Loucy (cell line): Measurements from ENCODE around the gene AGAP1.

Source experiments
- EZH2phosphoT487 ChIP-seq: fragments of 200-600 bp; IDR thresholded peaks from 2 replicates; pipeline ENCODE4 v1.6.1; 2018; ENCODE audit warnings: antibody characterized with exemption, mild to moderate bottlenecking, moderate library complexity, borderline replicate concordance
- TF ChIP-seq, protein P1 (sequence below): fragments of 200-600 bp; sonication (generic); conservative IDR thresholded peaks from 2 replicates; pipeline ENCODE4 v1.5.1; 2014; ENCODE audit warnings: mild to moderate bottlenecking, antibody characterized with exemption, low read length

DNA sequence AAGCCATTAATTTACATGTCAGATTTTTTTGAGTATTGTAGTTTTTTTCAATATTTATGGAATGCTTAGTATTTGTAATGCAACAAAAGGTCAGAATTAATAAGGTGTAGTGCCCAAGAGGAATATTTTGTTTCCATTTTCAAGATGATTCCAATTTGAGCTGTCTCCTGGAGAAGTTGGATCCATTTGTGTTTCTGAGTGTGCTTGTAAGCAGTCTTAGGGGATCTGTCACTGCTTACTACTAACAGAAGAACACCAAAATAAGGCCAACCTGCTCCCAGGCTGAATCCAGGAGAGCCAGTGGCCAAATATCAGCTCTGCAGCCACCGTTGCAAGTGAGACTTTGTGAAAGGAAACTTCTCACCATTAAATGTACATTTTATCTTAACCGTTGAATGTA is 129.9 kb downstream of the AGAP1 start:
- TF ChIP-seq, protein P1, sequence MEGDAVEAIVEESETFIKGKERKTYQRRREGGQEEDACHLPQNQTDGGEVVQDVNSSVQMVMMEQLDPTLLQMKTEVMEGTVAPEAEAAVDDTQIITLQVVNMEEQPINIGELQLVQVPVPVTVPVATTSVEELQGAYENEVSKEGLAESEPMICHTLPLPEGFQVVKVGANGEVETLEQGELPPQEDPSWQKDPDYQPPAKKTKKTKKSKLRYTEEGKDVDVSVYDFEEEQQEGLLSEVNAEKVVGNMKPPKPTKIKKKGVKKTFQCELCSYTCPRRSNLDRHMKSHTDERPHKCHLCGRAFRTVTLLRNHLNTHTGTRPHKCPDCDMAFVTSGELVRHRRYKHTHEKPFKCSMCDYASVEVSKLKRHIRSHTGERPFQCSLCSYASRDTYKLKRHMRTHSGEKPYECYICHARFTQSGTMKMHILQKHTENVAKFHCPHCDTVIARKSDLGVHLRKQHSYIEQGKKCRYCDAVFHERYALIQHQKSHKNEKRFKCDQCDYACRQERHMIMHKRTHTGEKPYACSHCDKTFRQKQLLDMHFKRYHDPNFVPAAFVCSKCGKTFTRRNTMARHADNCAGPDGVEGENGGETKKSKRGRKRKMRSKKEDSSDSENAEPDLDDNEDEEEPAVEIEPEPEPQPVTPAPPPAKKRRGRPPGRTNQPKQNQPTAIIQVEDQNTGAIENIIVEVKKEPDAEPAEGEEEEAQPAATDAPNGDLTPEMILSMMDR = no peak
- no peak for TF ChIP-seq EZH2phosphoT487
